ENCODE results near the gene TSHR.

DNA sequence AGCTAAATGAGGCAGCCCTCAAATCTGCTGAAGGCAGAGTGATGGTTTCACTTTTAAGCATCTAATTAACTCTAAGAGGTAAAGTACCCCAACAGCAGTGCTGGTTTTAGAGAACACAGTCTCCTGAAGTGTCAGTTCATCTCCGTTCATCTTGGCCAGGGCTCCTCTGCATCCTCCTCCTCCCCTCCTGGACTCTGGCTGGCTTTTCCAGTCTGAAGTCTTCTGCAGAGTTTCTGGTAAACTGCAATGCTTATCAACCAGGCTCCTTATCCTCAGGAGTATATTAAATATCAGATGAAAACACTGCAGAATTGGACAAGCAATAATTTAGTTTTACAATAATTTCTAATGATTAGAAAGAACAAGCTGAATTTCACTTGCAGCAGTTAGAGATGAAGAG, 150.0 kb downstream of the TSHR start:
- TF ChIP-seq, protein P1, sequence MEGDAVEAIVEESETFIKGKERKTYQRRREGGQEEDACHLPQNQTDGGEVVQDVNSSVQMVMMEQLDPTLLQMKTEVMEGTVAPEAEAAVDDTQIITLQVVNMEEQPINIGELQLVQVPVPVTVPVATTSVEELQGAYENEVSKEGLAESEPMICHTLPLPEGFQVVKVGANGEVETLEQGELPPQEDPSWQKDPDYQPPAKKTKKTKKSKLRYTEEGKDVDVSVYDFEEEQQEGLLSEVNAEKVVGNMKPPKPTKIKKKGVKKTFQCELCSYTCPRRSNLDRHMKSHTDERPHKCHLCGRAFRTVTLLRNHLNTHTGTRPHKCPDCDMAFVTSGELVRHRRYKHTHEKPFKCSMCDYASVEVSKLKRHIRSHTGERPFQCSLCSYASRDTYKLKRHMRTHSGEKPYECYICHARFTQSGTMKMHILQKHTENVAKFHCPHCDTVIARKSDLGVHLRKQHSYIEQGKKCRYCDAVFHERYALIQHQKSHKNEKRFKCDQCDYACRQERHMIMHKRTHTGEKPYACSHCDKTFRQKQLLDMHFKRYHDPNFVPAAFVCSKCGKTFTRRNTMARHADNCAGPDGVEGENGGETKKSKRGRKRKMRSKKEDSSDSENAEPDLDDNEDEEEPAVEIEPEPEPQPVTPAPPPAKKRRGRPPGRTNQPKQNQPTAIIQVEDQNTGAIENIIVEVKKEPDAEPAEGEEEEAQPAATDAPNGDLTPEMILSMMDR (conservative IDR thresholded peaks at IDR 0.05; ENCODE audit: low read length), result no peak
- no peak for TF ChIP-seq EZH2phosphoT487 (IDR thresholded peaks at IDR 0.05; ENCODE audit: borderline replicate concordance, low read depth, low read length)

All from OCI-LY7 (cell line).